HPDE6-E6E7 (cell line): Measurements from ENCODE around the gene NCK1.
A peak's percentile ranks its signal among the peaks of the same experiment; 100 is the strongest.
"Not testable (repeated sequence)": the region's sequence is repeated elsewhere in the genome, so short reads cannot be mapped to it uniquely, and the experiment has no call there.

Source experiments
- DNase-seq: peaks from one replicate; pipeline ENCODE4 v3.0.0; 2011; ENCODE audit warnings: missing footprints; ENCODE audit errors: extremely low spot score

NCK1 gene

GRCh38 chr3:136947477-136947876 is 85.5 kb downstream of the NCK1 start:
- no peak for DNase-seq

- no peak for DNase-seq
Observed at GRCh38 chr3:136949146-136949545, 87.1 kb downstream of the NCK1 start.

GRCh38 chr3:136949708-136950107 is 87.7 kb downstream of the NCK1 start:
- DNase-seq: no peak

GRCh38 chr3:136950623-136951022 is 88.6 kb downstream of the NCK1 start:
- DNase-seq: no peak

GRCh38 chr3:136952292-136952691 is 90.3 kb downstream of the NCK1 start:
- peak; percentile 47 for DNase-seq

- DNase-seq: no peak
Observed at GRCh38 chr3:136954251-136954650, 92.2 kb downstream of the NCK1 start.

GRCh38 chr3:136954980-136955780 is 93.2 kb downstream of the NCK1 start:
- no peak for DNase-seq

- no peak for DNase-seq
Observed at GRCh38 chr3:136955813-136956212, 93.8 kb downstream of the NCK1 start.

- no peak for DNase-seq
Observed at GRCh38 chr3:136956971-136957370, 95.0 kb downstream of the NCK1 start.

GRCh38 chr3:136957751-136958288 is 95.8 kb downstream of the NCK1 start, which contains the start of gene IL20RB:
IL20RB (plus strand) TSS chr3:136957983; CDS start chr3:136958114, 131 bp downstream.
- peak; percentile 71 for DNase-seq

GRCh38 chr3:136958939-136959338 is 96.9 kb downstream of the NCK1 start:
- DNase-seq: no peak

GRCh38 chr3:136959599-136959998 is 97.6 kb downstream of the NCK1 start:
- DNase-seq: no peak

- DNase-seq: peak; percentile 31
Observed at GRCh38 chr3:136960838-136961836, 99.1 kb downstream of the NCK1 start.

GRCh38 chr3:136962927-136963326 is 100.9 kb downstream of the NCK1 start:
- no peak for DNase-seq

- not testable (repeated sequence) for DNase-seq
Observed at GRCh38 chr3:136969539-136969938, 107.5 kb downstream of the NCK1 start.

GRCh38 chr3:136973352-136973751 is 111.3 kb downstream of the NCK1 start:
- no peak for DNase-seq

GRCh38 chr3:136974670-136975069 is 112.7 kb downstream of the NCK1 start:
- no peak for DNase-seq

- no peak for DNase-seq
Observed at GRCh38 chr3:136979204-136979603, 117.2 kb downstream of the NCK1 start.

- DNase-seq: no peak
Observed at GRCh38 chr3:136979684-136980083, 117.7 kb downstream of the NCK1 start.

- no peak for DNase-seq
Observed at GRCh38 chr3:136982033-136982432, 120.0 kb downstream of the NCK1 start.

- no peak for DNase-seq
Observed at GRCh38 chr3:136982520-136983138, 120.6 kb downstream of the NCK1 start.

GRCh38 chr3:136984837-136985236 is 122.8 kb downstream of the NCK1 start:
- DNase-seq: no peak
